Suppressor macrophage (primary cell): ENCODE measurements around the gene C1QTNF7.

ENCODE experiments used
- DNase-seq, 4 experiments: peaks; one replicate each; pipeline ENCODE4 v3.0.0-alpha.2; 2020 to 2022
- total RNA-seq, 17 experiments: gene quantifications; one replicate each; lab custom pipeline; 2026; ENCODE audit warnings: mixed read lengths in 6 of 17, inconsistent platforms in 3 of 17; lab: John Stamatoyannopoulos, UW

Gene C1QTNF7, protein sequence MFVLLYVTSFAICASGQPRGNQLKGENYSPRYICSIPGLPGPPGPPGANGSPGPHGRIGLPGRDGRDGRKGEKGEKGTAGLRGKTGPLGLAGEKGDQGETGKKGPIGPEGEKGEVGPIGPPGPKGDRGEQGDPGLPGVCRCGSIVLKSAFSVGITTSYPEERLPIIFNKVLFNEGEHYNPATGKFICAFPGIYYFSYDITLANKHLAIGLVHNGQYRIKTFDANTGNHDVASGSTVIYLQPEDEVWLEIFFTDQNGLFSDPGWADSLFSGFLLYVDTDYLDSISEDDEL
- 0 to 2.9 (median 0.02) reads per million in 17 experiments for total RNA-seq

- no peak for DNase-seq
These were observed at the start of gene C1QTNF7 for GRCh38 chr4:15427701-15428100. TSS of gene C1QTNF7 (plus strand) at chr4:15428033. CDS start at chr4:15435744, 7,711 bp downstream.

GRCh38 chr4:15378062-15378461 lies 49.8 kb upstream of the C1QTNF7 start:
- peak in 2 of 4 experiments; percentile 35 to 43 for DNase-seq

GRCh38 chr4:15378493-15378892 lies 49.3 kb upstream of the C1QTNF7 start:
- no peak for DNase-seq

GRCh38 chr4:15381806-15382338 lies 46.0 kb upstream of the C1QTNF7 start:
- DNase-seq, result no peak

DNA sequence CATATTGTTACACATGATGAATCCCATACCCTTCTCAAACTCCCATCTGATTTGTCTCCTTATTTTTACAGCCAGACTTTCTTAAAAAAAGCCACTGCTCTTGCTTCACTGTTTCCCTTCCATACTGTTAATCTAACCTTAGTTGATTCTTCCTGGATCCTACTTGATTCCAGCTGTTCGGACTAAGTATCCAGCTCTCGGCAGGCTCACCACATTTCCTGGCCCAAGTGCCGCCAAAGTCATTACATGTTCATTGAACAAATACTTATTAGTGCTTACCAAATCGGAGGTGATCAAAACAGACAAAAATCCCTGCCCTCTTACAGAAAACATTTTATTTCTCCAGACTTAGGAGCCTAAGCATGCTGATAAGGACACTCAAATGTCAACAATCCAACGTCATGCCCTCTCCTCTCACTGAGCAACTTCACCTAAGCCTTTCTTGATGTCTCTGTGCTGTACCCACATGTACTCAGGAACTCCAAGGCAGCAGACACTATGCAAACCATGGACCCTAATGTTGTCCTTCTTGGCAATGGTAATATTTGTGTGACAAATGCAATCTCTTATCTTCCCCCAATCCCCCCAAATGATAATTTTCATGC lies 45.1 kb upstream of the C1QTNF7 start:
- no peak for DNase-seq

DNA sequence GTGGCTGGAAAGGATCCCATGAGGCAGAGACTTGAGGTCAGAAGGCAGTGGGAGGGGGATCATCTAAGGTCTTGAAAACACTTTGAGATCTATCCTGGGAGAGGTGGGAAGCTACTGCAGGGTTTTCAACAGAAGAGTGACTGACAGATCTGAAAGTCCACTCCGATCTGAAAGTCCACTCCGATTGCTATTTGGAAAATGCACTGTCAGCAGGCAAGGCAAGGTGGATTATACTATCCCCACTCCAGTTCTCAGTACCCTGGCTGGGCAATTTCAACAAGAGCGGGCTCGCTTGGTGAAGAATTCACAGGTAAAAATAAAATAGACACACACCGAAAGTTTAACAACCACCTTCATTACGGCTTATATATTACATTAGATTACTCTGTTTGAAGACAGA lies 42.3 kb upstream of the C1QTNF7 start:
- no peak for DNase-seq

DNA sequence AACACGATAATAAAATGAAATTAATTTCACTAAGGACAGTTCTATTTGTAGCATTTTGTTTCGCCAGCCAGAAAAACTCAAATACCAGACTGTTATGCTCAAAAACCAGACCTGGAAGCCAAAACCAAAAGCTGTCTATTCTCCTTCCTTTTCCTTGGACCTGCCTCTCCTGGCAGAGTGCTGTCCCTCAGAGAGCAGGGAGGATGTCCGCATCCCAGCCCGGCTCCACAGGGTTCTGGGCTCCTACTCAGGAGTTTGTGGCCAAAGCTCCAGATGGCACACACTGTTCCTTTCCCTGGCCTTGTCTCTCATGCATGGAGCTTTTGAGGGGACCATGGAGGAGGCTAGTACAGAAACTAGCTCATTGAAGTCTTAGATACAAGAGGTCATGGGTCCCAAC lies 41.9 kb upstream of the C1QTNF7 start:
- DNase-seq, result no peak

- DNase-seq, result no peak
These were observed 37.3 kb upstream of the C1QTNF7 start for GRCh38 chr4:15390494-15390893.

- no peak for DNase-seq
These were observed 35.6 kb upstream of the C1QTNF7 start for GRCh38 chr4:15392053-15392805.

GRCh38 chr4:15395311-15395710 lies 32.5 kb upstream of the C1QTNF7 start:
- no peak for DNase-seq

GRCh38 chr4:15396157-15396800 lies 31.6 kb upstream of the C1QTNF7 start:
- DNase-seq, result peak; percentile 61 to 70 (median 70)

- no peak for DNase-seq
These were observed 29.8 kb upstream of the C1QTNF7 start for GRCh38 chr4:15398001-15398400.

GRCh38 chr4:15398732-15399131 lies 29.1 kb upstream of the C1QTNF7 start:
- DNase-seq, result peak in 1 of 4 experiments; percentile 31

DNA sequence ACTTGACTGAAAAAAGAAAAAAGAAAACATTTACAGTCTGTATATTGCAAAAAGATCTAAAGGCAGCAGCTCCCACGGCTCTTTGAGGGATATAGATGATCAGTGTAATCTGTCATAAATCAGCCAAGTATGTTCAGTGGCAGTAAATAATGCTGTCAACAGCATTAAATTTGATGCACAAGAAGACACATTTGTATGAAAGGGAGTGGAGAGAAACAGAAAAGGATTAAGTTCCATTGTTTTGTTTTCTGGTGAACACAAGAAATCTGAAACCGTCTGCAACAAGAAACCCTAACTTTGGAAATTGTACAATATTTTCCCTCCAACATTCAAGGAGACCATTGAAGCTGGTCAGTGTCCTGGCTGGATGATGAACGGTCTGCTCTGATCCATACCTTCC lies 27.6 kb upstream of the C1QTNF7 start:
- no peak for DNase-seq

GRCh38 chr4:15400981-15401671 lies 26.7 kb upstream of the C1QTNF7 start:
- DNase-seq, result peak; percentile 71 to 88 (median 82)

GRCh38 chr4:15402146-15402545 lies 25.7 kb upstream of the C1QTNF7 start:
- DNase-seq, result no peak

GRCh38 chr4:15402974-15403373 lies 24.9 kb upstream of the C1QTNF7 start:
- peak; percentile 41 to 74 (median 58) for DNase-seq

GRCh38 chr4:15405018-15405417 lies 22.8 kb upstream of the C1QTNF7 start:
- no peak for DNase-seq

DNA sequence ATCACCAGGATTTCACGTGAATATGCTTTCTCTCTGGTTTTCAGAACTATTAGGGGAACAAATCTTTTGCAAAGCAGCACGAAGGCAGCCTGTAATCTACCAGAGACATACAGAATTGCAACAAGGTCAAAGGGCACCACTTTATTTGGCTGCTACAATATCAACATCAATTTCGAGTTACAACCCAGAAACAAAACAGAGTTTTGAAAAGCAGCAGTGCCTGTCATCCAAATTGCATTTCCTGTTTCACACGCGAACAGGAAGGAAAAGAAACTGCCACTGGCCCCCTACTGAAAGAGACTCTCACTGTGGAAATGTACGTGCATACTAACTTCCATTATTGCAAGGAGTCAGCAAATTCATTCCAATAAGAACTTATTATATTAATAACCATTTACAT lies 17.1 kb upstream of the C1QTNF7 start:
- peak; percentile 53 to 70 (median 60) for DNase-seq

DNA sequence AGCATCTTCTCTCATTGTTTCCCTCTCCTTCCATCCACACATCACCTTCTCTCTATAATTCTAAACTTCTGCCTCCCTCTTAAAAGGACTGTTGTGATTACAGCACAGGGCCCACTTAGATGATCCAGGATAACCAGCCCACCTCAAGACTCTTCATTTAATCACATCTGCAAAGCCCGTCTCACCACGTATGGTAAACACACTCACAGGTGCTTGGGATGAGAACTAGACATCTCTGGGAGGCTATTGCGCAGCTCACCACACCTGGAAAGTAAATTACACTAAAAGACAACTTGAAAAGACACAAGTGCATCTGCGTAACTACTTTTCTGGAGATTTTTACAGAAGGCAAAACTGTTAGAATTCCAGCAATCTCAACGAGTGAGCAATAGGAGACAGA lies 15.4 kb upstream of the C1QTNF7 start:
- DNase-seq, result no peak

GRCh38 chr4:15413010-15413622 lies 14.7 kb upstream of the C1QTNF7 start:
- DNase-seq, result no peak

GRCh38 chr4:15413623-15414019 lies 14.2 kb upstream of the C1QTNF7 start:
- peak; percentile 41 to 58 (median 48) for DNase-seq
